H1 (cell line): ENCODE measurements around the gene B9D1. TPM values are rescaled to one million over a fixed set of nuclear protein-coding genes. Genes with fewer than 3 reads are reported as not detected.

Experiments used
- CTCF ChIA-PET: fragments of 300-600 bp; sonication (Branson Sonifier 250); formaldehyde crosslinking; loops from one replicate; lab custom pipeline; 2021; ENCODE audit not compliant: partially characterized antibody; lab: Charles Lee
- POLR2A ChIA-PET: fragments of 300-600 bp; sonication (Branson Sonifier 250); formaldehyde crosslinking; loops from one replicate; lab custom pipeline; 2021; ENCODE audit warnings: inconsistent platforms; ENCODE audit not compliant: partially characterized antibody; lab: Charles Lee
- DNase-seq, 2 experiments: peaks; one replicate each; pipeline versions ENCODE4 v3.0.0 to v3.0.0-alpha.2; 2010 to 2022; ENCODE audit warnings: low spot score in 2 of 2, low read depth in 1 of 2, mixed read lengths in 1 of 2
- FAIRE-seq: peaks from 2 replicates; lab custom pipeline; 2011; peaks lifted over from hg19 to GRCh38; lab: Jason Lieb, UNC
- H2AFZ ChIP-seq: 2 replicates; pipeline ENCODE4 v1.8.1; 2012; ENCODE audit warnings: low read length, inconsistent platforms
- H2AK5ac ChIP-seq: 2 replicates; pipeline ENCODE4 v1.6.1; 2013; ENCODE audit warnings: low read depth, low read length
- H2BK120ac ChIP-seq: replicated peaks from 2 replicates; pipeline ENCODE3; 2013; ENCODE audit warnings: low read depth, low read length, inconsistent platforms
- H2BK12ac ChIP-seq: 2 replicates; pipeline ENCODE4 v1.6.1; 2013; ENCODE audit warnings: low read depth, low read length
- H2BK15ac ChIP-seq: 2 replicates; pipeline ENCODE4 v1.6.1; 2013; ENCODE audit warnings: low read length
- H2BK20ac ChIP-seq: 2 replicates; pipeline ENCODE4 v1.6.1; 2013; ENCODE audit warnings: low read length
- H2BK5ac ChIP-seq: 2 replicates; pipeline ENCODE4 v1.6.1; 2013; ENCODE audit warnings: low read depth, low read length
- H3K14ac ChIP-seq: 2 replicates; pipeline ENCODE4 v1.6.1; 2013; ENCODE audit warnings: inconsistent platforms; ENCODE audit not compliant: insufficient read length
- H3K18ac ChIP-seq: 2 replicates; pipeline ENCODE4 v1.6.1; 2013; ENCODE audit warnings: low read length; ENCODE audit errors: extremely low read depth
- H3K23ac ChIP-seq: 2 replicates; pipeline ENCODE4 v1.6.1; 2013; ENCODE audit warnings: inconsistent platforms; ENCODE audit not compliant: insufficient read length
- H3K23me2 ChIP-seq: 2 replicates; pipeline ENCODE4 v1.6.1; 2013; ENCODE audit warnings: low read depth, low read length
- H3K27ac ChIP-seq: 2 replicates; pipeline ENCODE4 v1.6.1; 2011; ENCODE audit warnings: low read depth, low read length, inconsistent platforms
- H3K27me3 ChIP-seq, 4 experiments: replicated peaks in 1 of 4; 1 replicate in 1 of 4; 2 replicates in 3 of 4; pipeline versions ENCODE4 v1.6.1 to v1.8.1; 2011 to 2013; ENCODE audit warnings: low read length in 3 of 4, mild to moderate bottlenecking in 3 of 4, inconsistent platforms in 2 of 4, mixed read lengths in 2 of 4, moderate library complexity in 1 of 4; ENCODE audit not compliant: control insufficient read depth in 3 of 4, insufficient read depth in 3 of 4; ENCODE audit errors: extremely low read depth in 1 of 4
- H3K36me3 ChIP-seq, 4 experiments: 2 replicates each; pipeline versions ENCODE4 v1.6.1 to v1.8.1; 2011 to 2013; ENCODE audit warnings: mild to moderate bottlenecking in 4 of 4, low read length in 3 of 4, moderate library complexity in 2 of 4, control low read depth in 1 of 4, inconsistent platforms in 1 of 4; ENCODE audit not compliant: insufficient read depth in 4 of 4, control insufficient read depth in 2 of 4
- H3K4ac ChIP-seq: replicated peaks from 2 replicates; pipeline ENCODE3; 2013; ENCODE audit warnings: low read length, low read depth, mixed read lengths, inconsistent platforms; ENCODE audit not compliant: insufficient read length
- H3K4me1 ChIP-seq, 4 experiments: replicated peaks in 1 of 4; 1 replicate in 1 of 4; 2 replicates in 3 of 4; pipeline versions ENCODE4 v1.6.1 to v1.8.1; 2011 to 2013; ENCODE audit warnings: low read length in 3 of 4, inconsistent platforms in 2 of 4, mixed read lengths in 1 of 4; ENCODE audit not compliant: insufficient read depth in 4 of 4, control insufficient read depth in 3 of 4
- H3K4me2 ChIP-seq, 2 experiments: 2 replicates each; pipeline versions ENCODE4 v1.6.1 to v1.8.1; 2011 to 2013; ENCODE audit warnings: low read depth in 2 of 2, low read length in 2 of 2, control low read depth in 1 of 2, inconsistent platforms in 1 of 2, mild to moderate bottlenecking in 1 of 2; ENCODE audit not compliant: insufficient read depth in 1 of 2
- H3K4me3 ChIP-seq, 4 experiments: fragments of 200-600, 300-600 bp in 1 of 4; sonication (generic), shearing (Covaris generic), sonication (Bioruptor Twin) in 1 of 4; 2 replicates each; pipeline versions ENCODE4 v1.5.1 to v1.8.1; 2011 to 2016; ENCODE audit warnings: low read length in 4 of 4, low read depth in 3 of 4, control low read depth in 2 of 4, inconsistent platforms in 2 of 4, mild to moderate bottlenecking in 2 of 4, mixed read lengths in 1 of 4, moderate library complexity in 1 of 4; ENCODE audit not compliant: insufficient read depth in 2 of 4; ENCODE audit errors: extremely low read depth in 1 of 4
- H3K56ac ChIP-seq: replicated peaks from 2 replicates; pipeline ENCODE3; 2013; ENCODE audit warnings: low read depth, mild to moderate bottlenecking, mixed read lengths, low read length, inconsistent platforms; ENCODE audit not compliant: insufficient read length
- H3K79me1 ChIP-seq: 2 replicates; pipeline ENCODE4 v1.6.1; 2013; ENCODE audit warnings: low read depth, low read length, control low read depth
- H3K79me2 ChIP-seq, 2 experiments: 2 replicates each; pipeline versions ENCODE4 v1.6.1 to v1.8.1; 2012 to 2013; ENCODE audit warnings: low read length in 2 of 2, mild to moderate bottlenecking in 2 of 2, inconsistent platforms in 1 of 2; ENCODE audit not compliant: insufficient read depth in 2 of 2, control insufficient read depth in 1 of 2
- H3K9ac ChIP-seq, 4 experiments: replicated peaks in 1 of 4; 1 replicate in 1 of 4; 2 replicates in 3 of 4; pipeline versions ENCODE4 v1.6.1 to v1.8.1; 2011 to 2013; ENCODE audit warnings: low read depth in 3 of 4, low read length in 3 of 4, control low read depth in 2 of 4, mild to moderate bottlenecking in 2 of 4, moderate library complexity in 2 of 4, inconsistent platforms in 1 of 4; ENCODE audit errors: extremely low read depth in 1 of 4
- H3K9me3 ChIP-seq, 2 experiments: 2 replicates each; pipeline versions ENCODE4 v1.6.1 to v1.8.1; 2012 to 2013; ENCODE audit warnings: mild to moderate bottlenecking in 2 of 2, moderate library complexity in 2 of 2, control low read depth in 1 of 2, inconsistent platforms in 1 of 2, low read depth in 1 of 2, low read length in 1 of 2, mixed read lengths in 1 of 2; ENCODE audit not compliant: insufficient read depth in 2 of 2
- H4K20me1 ChIP-seq, 2 experiments: replicated peaks in 1 of 2; 2 replicates each; pipeline versions ENCODE3 to v1.8.1; 2011 to 2013; ENCODE audit warnings: inconsistent platforms in 2 of 2, low read length in 2 of 2, mild to moderate bottlenecking in 1 of 2; ENCODE audit not compliant: insufficient read depth in 2 of 2, control insufficient read depth in 1 of 2
- H4K5ac ChIP-seq: 2 replicates; pipeline ENCODE4 v1.6.1; 2013; ENCODE audit warnings: low read length, low read depth, mixed read lengths, inconsistent platforms; ENCODE audit not compliant: insufficient read length
- H4K8ac ChIP-seq: 2 replicates; pipeline ENCODE4 v1.8.0; 2013; ENCODE audit warnings: mild to moderate bottlenecking, moderate library complexity, low read length, inconsistent platforms; ENCODE audit not compliant: insufficient read depth; ENCODE audit errors: extremely low read depth
- H4K91ac ChIP-seq: replicated peaks from 2 replicates; pipeline ENCODE3; 2013; ENCODE audit warnings: low read length, mixed read lengths, inconsistent platforms; ENCODE audit not compliant: insufficient read length
- ATF2 ChIP-seq: IDR thresholded peaks from 2 replicates; pipeline ENCODE4 v1.6.1; 2012; ENCODE audit warnings: low read length, inconsistent platforms
- CHD2 ChIP-seq: IDR thresholded peaks from 2 replicates; pipeline ENCODE4 v1.6.1; 2012; ENCODE audit warnings: low read length, improper control_type of control experiment
- FOSL1 ChIP-seq: IDR thresholded peaks from 2 replicates; pipeline ENCODE4 v1.6.1; 2011; ENCODE audit warnings: mild to moderate bottlenecking, low read depth, low read length, moderate library complexity; ENCODE audit not compliant: insufficient read depth
- GABPA ChIP-seq: IDR thresholded peaks from 2 replicates; pipeline ENCODE4 v1.6.1; 2011; ENCODE audit warnings: mild to moderate bottlenecking, low read length, moderate library complexity, borderline replicate concordance; ENCODE audit not compliant: insufficient read depth
- RAD21 ChIP-seq, 2 experiments: IDR thresholded peaks in 1 of 2; conservative IDR thresholded peaks in 1 of 2; 2 replicates each; pipeline ENCODE4 v1.6.1; 2011; ENCODE audit warnings: low read depth in 2 of 2, low read length in 2 of 2, improper control_type of control experiment in 1 of 2, inconsistent platforms in 1 of 2, mild to moderate bottlenecking in 1 of 2, moderate library complexity in 1 of 2
- RBBP5 ChIP-seq: IDR thresholded peaks from 2 replicates; pipeline ENCODE4 v1.7.1; 2012; ENCODE audit warnings: low read depth, mild to moderate bottlenecking, inconsistent platforms, low read length, moderate library complexity, borderline replicate concordance
- SP1 ChIP-seq: IDR thresholded peaks from 2 replicates; pipeline ENCODE4 v1.6.1; 2011; ENCODE audit warnings: low read depth, low read length
- SP4 ChIP-seq: IDR thresholded peaks from 2 replicates; pipeline ENCODE4 v1.6.1; 2012; ENCODE audit warnings: low read length, inconsistent platforms
- SRF ChIP-seq: IDR thresholded peaks from 2 replicates; pipeline ENCODE4 v1.6.1; 2011; ENCODE audit warnings: mild to moderate bottlenecking, low read depth, low read length, moderate library complexity
- SUZ12 ChIP-seq: fragments of 200-600 bp; sonication (generic); IDR thresholded peaks from 2 replicates; pipeline ENCODE4 v1.6.1; 2012; ENCODE audit warnings: mild to moderate bottlenecking, inconsistent platforms, low read length, moderate library complexity, mixed read lengths
- TAF1 ChIP-seq: IDR thresholded peaks from 2 replicates; pipeline ENCODE4 v1.6.1; 2011; ENCODE audit warnings: mild to moderate bottlenecking, low read depth, low read length
- YY1 ChIP-seq: IDR thresholded peaks from 2 replicates; pipeline ENCODE4 v1.6.1; 2011; ENCODE audit warnings: low read depth, mild to moderate bottlenecking, low read length
- WGBS, 2 experiments: shearing (Covaris generic) in 1 of 2; methylation state at CpG; one replicate each; pipeline versions ENCODE4 v1.1.6 to v1.1.7; 2013 to 2015; ENCODE audit warnings: low lambda C conversion rate in 2 of 2, mixed read lengths in 2 of 2, inconsistent platforms in 1 of 2, low coverage in 1 of 2, missing lambda C conversion rate in 1 of 2; ENCODE audit not compliant: insufficient replicate concordance in 2 of 2, insufficient coverage in 1 of 2, insufficient read length in 1 of 2; ENCODE audit errors: extremely low coverage in 1 of 2, missing lambda C conversion rate in 1 of 2; 5-methylcytosine and 5-hydroxymethylcytosine counted together
- polyA plus RNA-seq, 7 experiments: library from polyadenylated mRNA; depleted of rRNA in 3 of 7; stranded (reverse) in 5 of 7; unstranded in 2 of 7; fragments of >200 nt in 5 of 7; fragments of 200-250 nt in 2 of 7; gene quantifications; 1 replicate in 5 of 7; 2 replicates in 1 of 7; 4 replicates in 1 of 7; pipeline versions ENCODE4 v1.2.1 to v1.2.3, GENCODE V29; 2011 to 2013; ENCODE audit warnings: missing spikeins in 2 of 7, mixed read lengths in 2 of 7
- total RNA-seq: library from RNA; stranded (reverse); fragmentation: NEBNext Ultra II Directional; extraction: Animal tissue kit (Norgen Biotek cat#: 25700); gene quantifications from 2 replicates; pipeline ENCODE4 v1.2.1, GENCODE V29; 2021

B9D1 gene
- total and polyA plus RNA-seq, 2 of the 8 experiments (the other 6 are each of a cell fraction or from before 2014, with no cell fraction given): 24.6 to 65.7 TPM

DNA sequence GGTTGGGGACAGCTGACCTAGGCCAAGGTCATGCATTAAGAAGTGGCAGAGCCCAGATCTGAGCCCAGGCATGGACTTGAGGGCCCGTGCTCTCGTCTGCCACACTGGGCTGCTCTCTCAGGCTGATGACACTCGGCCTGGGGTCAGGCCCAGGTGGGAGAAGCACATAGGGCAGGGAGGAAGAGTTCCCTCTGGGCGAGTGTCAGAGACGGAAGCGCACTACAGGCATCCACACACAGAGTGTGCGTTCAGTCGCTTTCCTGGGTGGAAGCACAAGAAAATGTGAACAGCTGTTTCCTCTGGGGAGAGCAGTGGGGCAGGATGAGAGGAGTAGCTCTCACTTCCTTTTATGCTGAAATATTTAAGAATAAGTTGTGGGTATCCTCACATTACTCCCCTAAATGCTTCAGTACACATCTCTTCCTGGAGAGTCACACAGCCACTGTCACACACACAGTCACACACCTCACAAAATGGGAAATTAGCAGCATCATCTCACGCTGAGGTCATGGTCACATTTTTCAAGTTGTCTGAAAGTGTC lies 59.7 kb downstream of the B9D1 start:
- no peak overlapping the region for H3K4me3 ChIP-seq
- H3K4me2 ChIP-seq: no peak overlapping the region
- peaks cover 0 to 4% (median 0%) of the 10 kb centered on the region in 4 experiments; a peak in 3 of 7 replicates for H3K4me1 ChIP-seq
- ChIA-PET CTCF (interaction anchor here (1.2 to 2.6 kb wide), 5 partner anchors 9 to 57 kb away, joined by 3 to 6 read pairs (median 4); no protein-coding TSS in a partner anchor), POLR2A (no interaction called here)
- H2BK12ac ChIP-seq: no peak overlapping the region
- DNase-seq: no peak
- no peak overlapping the region for H3K18ac ChIP-seq
- no peak overlapping the region for H3K56ac ChIP-seq
- H3K79me1 ChIP-seq: peaks cover 17% of the 10 kb centered on the region
- H2BK20ac ChIP-seq: no peak overlapping the region
- no peak overlapping the region for H3K27ac ChIP-seq
- no peaks in the 10 kb centered on the region; a peak in 1 of 8 replicates for H3K36me3 ChIP-seq
- no peak overlapping the region for H4K8ac ChIP-seq
- 90% methylated on average over 9 of the region's 9 CpGs; no CpG with 5 or more reads in 1 of the 2 experiments for WGBS, 2 experiments
- no peaks in the 10 kb centered on the region for H3K79me2 ChIP-seq
- H3K27me3 ChIP-seq: no peaks in the 10 kb centered on the region
- H2BK120ac ChIP-seq: no peak overlapping the region
- no peak overlapping the region for H2BK5ac ChIP-seq
- no peak overlapping the region for H2BK15ac ChIP-seq
- H2AK5ac ChIP-seq: no peak overlapping the region
- H3K23ac ChIP-seq: no peak overlapping the region
- no peak for FAIRE-seq
- no peak overlapping the region for H2AFZ ChIP-seq
- peaks cover 3 to 28% of the 10 kb centered on the region in 2 experiments for H4K20me1 ChIP-seq
- no peak overlapping the region for H3K4ac ChIP-seq
- no peaks in the 10 kb centered on the region for H3K23me2 ChIP-seq
- no peaks in the 10 kb centered on the region for H3K9me3 ChIP-seq
- no peak overlapping the region for H3K14ac ChIP-seq
- H3K9ac ChIP-seq: no peak overlapping the region
- H4K5ac ChIP-seq: no peak overlapping the region
- no peak overlapping the region for H4K91ac ChIP-seq
- no peak for TF ChIP-seq SP4
- no peak for TF ChIP-seq SP1
- TF ChIP-seq RBBP5: no peak
- no peak for TF ChIP-seq SUZ12
- TF ChIP-seq RAD21 (IDR thresholded peaks at IDR 0.05 in 1 of 2, conservative IDR thresholded peaks at IDR 0.05 in 1 of 2; ENCODE audit: low read depth in 2 of 2, low read length in 2 of 2): no peak
- TF ChIP-seq SRF: no peak
- TF ChIP-seq FOSL1: no peak
- no peak for TF ChIP-seq ATF2
- no peak for TF ChIP-seq GABPA
- TF ChIP-seq TAF1: no peak
- no peak for TF ChIP-seq CHD2
- no peak for TF ChIP-seq YY1
